Endothelial cell of umbilical vein (primary cell): Measurements from ENCODE around the gene SLC5A10. TPM values are rescaled to one million over a fixed set of nuclear protein-coding genes. Genes with fewer than 3 reads are reported as not detected.

ENCODE experiments used
- BruUV-seq: library from RNA; stranded (reverse); fragments of 400-500 nt; replicated peaks from 2 replicates; lab custom pipeline; 2021; lab: Mats Ljungman, UMichigan
- CTCF ChIA-PET: fragments of 300-600, 350-600 bp; sonication (Branson Sonifier 250); formaldehyde crosslinking; loops from one replicate; lab custom pipeline; 2021; ENCODE audit warnings: antibody characterized with exemption, inconsistent platforms; lab: Charles Lee
- POLR2A ChIA-PET: fragments of 300-600, 350-600 bp; sonication (Branson Sonifier 250); formaldehyde crosslinking; loops from one replicate; lab custom pipeline; 2021; ENCODE audit warnings: antibody characterized with exemption, inconsistent platforms; lab: Charles Lee
- DNase-seq: peaks from one replicate; pipeline ENCODE4 v3.0.0-alpha.2; 2011; ENCODE audit warnings: low read depth, low spot score
- FAIRE-seq: peaks from 2 replicates; lab custom pipeline; 2011; peaks lifted over from hg19 to GRCh38; lab: Jason Lieb, UNC
- H2AFZ ChIP-seq: 2 replicates; pipeline ENCODE4 v1.6.0; 2012; ENCODE audit warnings: low read depth, low read length, control low read depth, inconsistent platforms
- H3K27ac ChIP-seq: 2 replicates; pipeline ENCODE4 v1.5.1; 2011; ENCODE audit warnings: low read depth, mild to moderate bottlenecking, control low read depth, low read length, moderate library complexity; ENCODE audit not compliant: insufficient read depth
- H3K27me3 ChIP-seq, 2 experiments: 2 replicates each; pipeline versions ENCODE4 v1.6.0 to v1.6.1; 2011; ENCODE audit warnings: low read length in 2 of 2, mixed read lengths in 1 of 2; ENCODE audit not compliant: control insufficient read depth in 2 of 2, insufficient read depth in 2 of 2
- H3K36me3 ChIP-seq, 2 experiments: 2 replicates in 1 of 2; 3 replicates in 1 of 2; pipeline ENCODE4 v1.5.1; 2011; ENCODE audit warnings: low read length in 2 of 2, mild to moderate bottlenecking in 1 of 2, moderate library complexity in 1 of 2; ENCODE audit not compliant: control insufficient read depth in 2 of 2, insufficient read depth in 2 of 2; ENCODE audit errors: extremely low read depth in 1 of 2
- H3K4me1 ChIP-seq: 3 replicates; pipeline ENCODE4 v1.5.1; 2011; ENCODE audit warnings: mild to moderate bottlenecking, low read length; ENCODE audit not compliant: control insufficient read depth, insufficient read depth; ENCODE audit errors: extremely low read depth
- H3K4me2 ChIP-seq: 2 replicates; pipeline ENCODE4 v1.6.1; 2011; ENCODE audit warnings: low read length, control low read depth, mixed read lengths; ENCODE audit not compliant: insufficient read depth
- H3K4me3 ChIP-seq, 3 experiments: fragments of 200-600 bp in 1 of 3; sonication (generic), shearing (Covaris generic) in 1 of 3; replicated peaks in 1 of 3; 2 replicates each; pipeline ENCODE4 v1.5.1; 2011 to 2016; ENCODE audit warnings: control low read depth in 3 of 3, low read length in 3 of 3, mild to moderate bottlenecking in 2 of 3, inconsistent platforms in 1 of 3, low read depth in 1 of 3, moderate library complexity in 1 of 3; ENCODE audit not compliant: insufficient read depth in 1 of 3
- H3K79me2 ChIP-seq: 2 replicates; pipeline ENCODE4 v1.6.0; 2012; ENCODE audit warnings: low read length, inconsistent platforms; ENCODE audit not compliant: control insufficient read depth, insufficient read depth
- H3K9ac ChIP-seq: replicated peaks from 2 replicates; pipeline ENCODE3; 2011; ENCODE audit warnings: low read length, control low read depth; ENCODE audit not compliant: insufficient read depth; ENCODE audit errors: extremely low read depth
- H3K9me1 ChIP-seq: replicated peaks from 3 replicates; pipeline ENCODE4 v1.6.0; 2011; ENCODE audit warnings: mild to moderate bottlenecking, low read length; ENCODE audit not compliant: control insufficient read depth, insufficient read depth; ENCODE audit errors: extremely low read depth
- H3K9me3 ChIP-seq: replicated peaks from 2 replicates; pipeline ENCODE4 v1.5.1; 2012; ENCODE audit warnings: low read length, inconsistent platforms; ENCODE audit not compliant: control insufficient read depth, insufficient read depth
- H4K20me1 ChIP-seq: replicated peaks from 2 replicates; pipeline ENCODE3; 2011; ENCODE audit warnings: mild to moderate bottlenecking, low read length; ENCODE audit not compliant: control insufficient read depth, insufficient read depth; ENCODE audit errors: extremely low read depth
- FOS ChIP-seq: IDR thresholded peaks from 2 replicates; pipeline ENCODE4 v1.6.1; 2011; ENCODE audit warnings: mild to moderate bottlenecking, low read length, moderate library complexity, borderline replicate concordance; ENCODE audit not compliant: insufficient read depth
- JUN ChIP-seq: IDR thresholded peaks from 2 replicates; pipeline ENCODE4 v1.6.1; 2011; ENCODE audit warnings: borderline replicate concordance, low read depth; ENCODE audit not compliant: insufficient read length, insufficient read depth
- MAX ChIP-seq: IDR thresholded peaks from 2 replicates; pipeline ENCODE4 v1.6.1; 2011; ENCODE audit not compliant: insufficient read depth, insufficient read length
- MYC ChIP-seq: IDR thresholded peaks from one replicate; pipeline ENCODE4 v1.6.1; 2011; ENCODE audit warnings: mild to moderate bottlenecking, low read depth, low read length
- POLR2A ChIP-seq: IDR thresholded peaks from 2 replicates; pipeline ENCODE4 v1.6.1; 2012; ENCODE audit warnings: low read depth, mild to moderate bottlenecking, control low read depth, low read length
- dilution Hi-C: fragments of 300-500 bp; cut with MboI; formaldehyde crosslinking; loops from one replicate; pipeline ENCODE4 v1.15.0; 2019; ENCODE audit warnings: low sequenced_read_pairs; ENCODE audit not compliant: extremely low pct_ligation_motif_present
- intact Hi-C: fragments of 100-400 bp; cut with micrococcal nuclease; formaldehyde crosslinking; loops from one replicate; pipeline ENCODE4 v1.10.0; 2022
- polyA plus RNA-seq, 4 experiments: library from polyadenylated mRNA; depleted of rRNA in 3 of 4; stranded (reverse) in 3 of 4; unstranded in 1 of 4; fragments of >200 nt; gene quantifications; 2 replicates each; pipeline versions ENCODE4 v1.2.1 to v1.2.3, GENCODE V29; 2011 to 2012; ENCODE audit warnings: missing spikeins in 1 of 4
- total RNA-seq: library from RNA; stranded (reverse); gene quantifications from 2 replicates; pipeline ENCODE4 v1.2.3, GENCODE V29; 2021

Gene SLC5A10
- total and polyA plus RNA-seq, 2 donors (not counting 3 experiments of a cell fraction or from before 2014, with no cell fraction given): not detected

- CTCF ChIA-PET: interaction anchor here (0.6 to 2.3 kb wide), 4 partner anchors 11 to 337 kb away, joined by 3 to 9 read pairs (median 6); no protein-coding TSS in a partner anchor
Observed at GRCh38 chr17:18962494-18962815, 10.5 kb downstream of the SLC5A10 start.

GRCh38 chr17:18963126-18964017 is 11.4 kb downstream of the SLC5A10 start:
- H4K20me1 ChIP-seq: no peaks in the 10 kb centered on the region
- no peaks in the 10 kb centered on the region for H3K9me3 ChIP-seq
- no peaks in the 10 kb centered on the region for H3K27me3 ChIP-seq
- ChIA-PET CTCF (interaction anchor here (0.6 to 1.2 kb wide), 2 partner anchors 10 to 338 kb away, joined by 3 read pairs; no protein-coding TSS in a partner anchor), POLR2A (no interaction called here)
- H3K4me3 ChIP-seq: no peak overlapping the region
- no peaks in the 10 kb centered on the region for H3K36me3 ChIP-seq
- intact Hi-C loops (no loop called here), dilution Hi-C loops (no loop called here)
- no TSS peak for BruUV-seq
- no peaks in the 10 kb centered on the region for H3K9me1 ChIP-seq
- H3K79me2 ChIP-seq: no peaks in the 10 kb centered on the region
- no peak overlapping the region for H3K4me2 ChIP-seq
- no peak overlapping the region for H3K9ac ChIP-seq
- H3K27ac ChIP-seq: no peak overlapping the region
- H2AFZ ChIP-seq: no peak overlapping the region
- H3K4me1 ChIP-seq: peaks cover 14% of the 10 kb centered on the region
- TF ChIP-seq JUN (no peak), POLR2A (no peak), FOS (no peak), MAX (no peak)
- FAIRE-seq (no peak), DNase-seq (no peak)

More at GRCh38 chr17:18962494-18962815, 10.5 kb downstream of the SLC5A10 start:
- H2AFZ ChIP-seq: peak overlapping the region; percentile 47
- no peak overlapping the region for H3K4me3 ChIP-seq
- H3K4me1 ChIP-seq: peaks cover 5% of the 10 kb centered on the region
- H3K27me3 ChIP-seq: no peaks in the 10 kb centered on the region
- FAIRE-seq (no peak), DNase-seq (no peak)
- POLR2A ChIA-PET: no interaction called here
- intact Hi-C loops (no loop called here), dilution Hi-C loops (no loop called here)
- no peak for TF ChIP-seq MYC
- no peak overlapping the region for H3K4me2 ChIP-seq
- H4K20me1 ChIP-seq: no peaks in the 10 kb centered on the region
- H3K36me3 ChIP-seq: no peaks in the 10 kb centered on the region
- no peaks in the 10 kb centered on the region for H3K79me2 ChIP-seq
- H3K9me3 ChIP-seq: no peaks in the 10 kb centered on the region
- H3K9ac ChIP-seq: no peak overlapping the region
- BruUV-seq: no TSS peak
- no peaks in the 10 kb centered on the region for H3K9me1 ChIP-seq
- no peak overlapping the region for H3K27ac ChIP-seq
